Posterior vena cava (tissue), 2 donors: Measurements from ENCODE around the gene UQCR11. TPM values are rescaled to one million over a fixed set of nuclear protein-coding genes. Genes with fewer than 3 reads are reported as not detected.

Experiments
- DNase-seq: peaks from one replicate; pipeline ENCODE4 v3.0.0-alpha.2; 2020; ENCODE audit warnings: low spot score
- intact Hi-C, 2 donors: fragments of 100-400 bp; cut with DNase I; formaldehyde crosslinking; loops; one replicate each; pipeline versions ENCODE4 v1.14.1 to v1.14.2; 2022 to 2023
- total RNA-seq, 2 donors: library from RNA; stranded (reverse); fragmentation: NEBNext Ultra II Directional; extraction: Animal tissue kit (Norgen Biotek cat#: 25700); gene quantifications; one replicate each; pipeline ENCODE4 v1.2.1, GENCODE V29; 2021
- donor health status: DM: yes; HTN: yes; CAD: no.
- donor health status: DM: yes; HTN: yes; CAD: no.

The UQCR11 gene
- total RNA-seq, 2 donors from 2014 or later: 197 to 252 TPM

GRCh38 chr19:1555487-1556389 is 49.5 kb downstream of the UQCR11 start:
- no peak for DNase-seq
- intact Hi-C loops: no loop called here

GRCh38 chr19:1554968-1555367 is 50.3 kb downstream of the UQCR11 start:
- no peak for DNase-seq
- intact Hi-C loops: no loop called here

GRCh38 chr19:1553415-1553814 is 51.8 kb downstream of the UQCR11 start:
- intact Hi-C loops: no loop called here
- DNase-seq: no peak

GRCh38 chr19:1551068-1552040 is 53.9 kb downstream of the UQCR11 start:
- intact Hi-C loops: no loop called here

GRCh38 chr19:1549332-1549945 is 55.8 kb downstream of the UQCR11 start:
- intact Hi-C loops: loop anchor here (5.0 to 10.0 kb wide), 3 partner anchors 105 to 218 kb away; partner anchors contain the start of gene TCF3 (in 1 of the 2)
- no peak for DNase-seq

More at GRCh38 chr19:1551068-1552040, 53.9 kb downstream of the UQCR11 start:
- no peak for DNase-seq

Other genes starting within 250 kb of the UQCR11 start
- gene NDUFS7, start 221.6 kb downstream of the UQCR11 start, total RNA-seq: 10 to 100 TPM; 54.4 to 55.1 TPM
- 10 to 100 TPM in 1 of 2 donors, 1 to 10 TPM in 1; 8.7 to 12.8 TPM for gene GAMT, start 203.9 kb downstream of the UQCR11 start, total RNA-seq
- 10 to 100 TPM; 59.7 to 75.8 TPM for gene DAZAP1, start 197.9 kb downstream of the UQCR11 start, total RNA-seq
- gene RPS15, start 167.1 kb downstream of the UQCR11 start, total RNA-seq: 100 to 1,000 TPM; 722 to 743 TPM
- under 1 TPM; 0.05 to 0.10 TPM for gene APC2, start 155.3 kb downstream of the UQCR11 start, total RNA-seq
- gene C19orf25, start 126.2 kb downstream of the UQCR11 start, total RNA-seq: 10 to 100 TPM; 16.2 to 17.3 TPM
- gene PCSK4, start 115.1 kb downstream of the UQCR11 start, total RNA-seq: 1 to 10 TPM in 1 of 2 donors, under 1 TPM in 1; 0.52 to 1.8 TPM
- gene REEP6, start 114.3 kb downstream of the UQCR11 start, total RNA-seq: 1 to 10 TPM in 1 of 2 donors, under 1 TPM in 1; 0.33 to 1.2 TPM
- gene ADAMTSL5, start 92.4 kb downstream of the UQCR11 start, total RNA-seq: 1 to 10 TPM; 7.4 to 9.1 TPM
- gene PLK5, start 81.4 kb downstream of the UQCR11 start, total RNA-seq: not detected
- 10 to 100 TPM; 14.0 to 21.9 TPM for gene MEX3D, start 37.1 kb downstream of the UQCR11 start, total RNA-seq
- 10 to 100 TPM; 44.2 to 53.6 TPM for gene MBD3, start 12.6 kb downstream of the UQCR11 start, total RNA-seq
- 10 to 100 TPM; 26.2 to 36.4 TPM for gene TCF3, start 47.2 kb upstream of the UQCR11 start, total RNA-seq
- gene ONECUT3, start 148.0 kb upstream of the UQCR11 start, total RNA-seq: not detected
- 1 to 10 TPM; 1.1 to 2.0 TPM for gene ATP8B3, start 206.8 kb upstream of the UQCR11 start, total RNA-seq
- gene REXO1, start 243.0 kb upstream of the UQCR11 start, total RNA-seq: 10 to 100 TPM; 22.8 to 27.4 TPM